ENCODE results near the gene SLC2A1. TPM values are rescaled to one million over a fixed set of nuclear protein-coding genes. Genes with fewer than 3 reads are reported as not detected.
"Not testable (repeated sequence)": the region's sequence is repeated elsewhere in the genome, so short reads cannot be mapped to it uniquely, and the experiment has no call there.

The SLC2A1 gene
- total and polyA plus RNA-seq, 10 donors, result 18.3 to 142 (median 32.4) TPM

- Histone ChIP-seq H3K4me3 (no peak overlapping the region), H3K27me3 (replicated peaks in 1 of 7) (no peaks in the 10 kb centered on the region), H3K36me3 (no peaks in the 10 kb centered on the region), H3K4me1 (no peaks in the 10 kb centered on the region), H3K9me3 (no peaks in the 10 kb centered on the region), H3K27ac (no peak overlapping the region)
- intact Hi-C loops (cut with DNase I; ENCODE audit: low total_unique reads), result no loop called here
- 92 to 100% (median 97%) methylated on average over 3 of the region's 3 CpGs for WGBS, 5 donors
- TF ChIP-seq POLR2A (IDR thresholded peaks at IDR 0.05) (no peak), POLR2AphosphoS5 (IDR thresholded peaks at IDR 0.05) (no peak), CTCF (IDR thresholded peaks at IDR 0.05 in 8 of 11, conservative IDR thresholded peaks at IDR 0.05 in 3 of 11) (no peak)
- no peak for DNase-seq
Measured at GRCh38 chr1:42908046-42908445, 50.6 kb downstream of the SLC2A1 start.

GRCh38 chr1:42904434-42904833, 54.2 kb downstream of the SLC2A1 start:
- DNase-seq, result no peak
- Histone ChIP-seq H3K4me1 (no peaks in the 10 kb centered on the region), H3K36me3 (no peaks in the 10 kb centered on the region), H3K9me3 (peaks cover 0 to 9% (median 0%) of the 10 kb centered on the region in 8 donors), H3K4me3 (no peak overlapping the region), H3K27me3 (replicated peaks in 1 of 7) (peaks cover 0 to 10% (median 0%) of the 10 kb centered on the region in 7 donors), H3K27ac (no peak overlapping the region)
- WGBS, 5 donors, result 86 to 91% (median 88%) methylated on average over 1 of the region's 1 CpG
- TF ChIP-seq CTCF (IDR thresholded peaks at IDR 0.05 in 8 of 11, conservative IDR thresholded peaks at IDR 0.05 in 3 of 11) (no peak), POLR2AphosphoS5 (IDR thresholded peaks at IDR 0.05) (no peak), POLR2A (IDR thresholded peaks at IDR 0.05) (no peak)
- intact Hi-C loops (cut with DNase I; ENCODE audit: low total_unique reads), result no loop called here

GRCh38 chr1:42899960-42900359, 58.7 kb downstream of the SLC2A1 start:
- H3K4me3 ChIP-seq; H3K4me1 ChIP-seq; DNase-seq; intact Hi-C loops (cut with DNase I; ENCODE audit: low total_unique reads); H3K36me3 ChIP-seq; H3K27ac ChIP-seq: not testable (repeated sequence)
- peaks cover 0 to 15% (median 0%) of the 10 kb centered on the region in 7 donors for H3K27me3 ChIP-seq (replicated peaks in 1 of 7)
- WGBS, 5 donors, result 92 to 100% (median 96%) methylated on average over 2 to 4 of the region's 4 CpGs
- peaks cover 0 to 28% (median 11%) of the 10 kb centered on the region in 8 donors for H3K9me3 ChIP-seq

GRCh38 chr1:42891465-42892138, 67.1 kb downstream of the SLC2A1 start:
- Histone ChIP-seq H3K27ac (no peak overlapping the region), H3K27me3 (replicated peaks in 1 of 7) (peaks cover 0 to 3% (median 0%) of the 10 kb centered on the region in 7 donors), H3K36me3 (no peaks in the 10 kb centered on the region), H3K4me3 (no peak overlapping the region), H3K4me1 (no peaks in the 10 kb centered on the region), H3K9me3 (peaks cover 0 to 7% (median 0%) of the 10 kb centered on the region in 8 donors)
- no peak for DNase-seq
- no peak for TF ChIP-seq POLR2AphosphoS5 (IDR thresholded peaks at IDR 0.05)
- TF ChIP-seq CTCF (IDR thresholded peaks at IDR 0.05 in 8 of 11, conservative IDR thresholded peaks at IDR 0.05 in 3 of 11), result no peak
- no peak for TF ChIP-seq POLR2A (IDR thresholded peaks at IDR 0.05)
- intact Hi-C loops (cut with DNase I; ENCODE audit: low total_unique reads), result no loop called here
- 54 to 73% (median 67%) methylated on average over 5 of the region's 5 CpGs for WGBS, 5 donors
